A673 (cell line): ENCODE data around the gene NEURL1B.

Experiments
- CTCF ChIP-seq: fragments of 300-800, 200-600 bp; sonication (generic); conservative IDR thresholded peaks from 2 replicates; pipeline ENCODE4 v1.5.1; 2017; ENCODE audit warnings: low read depth, mild to moderate bottlenecking, antibody characterized with exemption, low read length, moderate library complexity, mixed read lengths
- EZH2 ChIP-seq: fragments of 200-600 bp; sonication (generic); IDR thresholded peaks from 2 replicates; pipeline ENCODE4 v1.6.1; 2017; ENCODE audit warnings: borderline replicate concordance, low read depth, mild to moderate bottlenecking, mixed read lengths, antibody characterized with exemption, low read length; ENCODE audit not compliant: poor library complexity, severe bottlenecking

- no peak for TF ChIP-seq CTCF
- TF ChIP-seq EZH2, result no peak
Measured at GRCh38 chr5:172598251-172599203, 42.5 kb upstream of the NEURL1B start.
